EH (cell line): ENCODE results near the gene RPL37A.

Experiments
- DNase-seq: peaks from one replicate; pipeline ENCODE4 v3.0.0-alpha.2; 2015; ENCODE audit warnings: low read depth

Gene RPL37A

GRCh38 chr2:216548901-216549331 lies 50.3 kb downstream of the RPL37A start:
- DNase-seq = no peak

- DNase-seq = no peak
Measured at GRCh38 chr2:216549926-216550690, 51.5 kb downstream of the RPL37A start.

- DNase-seq = peak; percentile 74
Measured at GRCh38 chr2:216551234-216552068, 52.8 kb downstream of the RPL37A start.

- DNase-seq = peak; percentile 81
Measured at GRCh38 chr2:216553093-216553478, 54.4 kb downstream of the RPL37A start.
